Esophagus muscularis mucosa (tissue), 4 donors: ENCODE data around the gene RPL18A. TPM values are rescaled to one million over a fixed set of nuclear protein-coding genes. Genes with fewer than 3 reads are reported as not detected.

ENCODE experiments used
- DNase-seq: peaks from one replicate; pipeline ENCODE4 v3.0.0-alpha.2; 2017; ENCODE audit errors: extremely low spot score
- H3K27ac ChIP-seq, 4 donors: fragments of 200-600 bp; sonication (generic); replicated peaks in 1 of 4; 1 replicate in 3 of 4; 2 replicates in 1 of 4; pipeline ENCODE4 v1.5.1; 2016 to 2019; ENCODE audit warnings: mild to moderate bottlenecking in 1 of 4
- H3K27me3 ChIP-seq, 4 donors: fragments of 200-600 bp; sonication (generic); one replicate each; pipeline versions ENCODE4 v1.5.1 to v1.6.0; 2016 to 2019
- H3K36me3 ChIP-seq, 4 donors: fragments of 200-600 bp; sonication (generic); one replicate each; pipeline ENCODE4 v1.5.1; 2016 to 2019
- H3K4me1 ChIP-seq, 4 donors: fragments of 200-600 bp; sonication (generic); one replicate each; pipeline ENCODE4 v1.5.1; 2016 to 2019
- H3K4me3 ChIP-seq, 4 donors: fragments of 200-600 bp; sonication (generic); 1 replicate in 2 of 4; 2 replicates in 2 of 4; pipeline ENCODE4 v1.5.1; 2016 to 2019; ENCODE audit warnings: mild to moderate bottlenecking in 4 of 4, moderate library complexity in 1 of 4
- H3K9me3 ChIP-seq, 4 donors: fragments of 200-600 bp; sonication (generic); 1 replicate in 3 of 4; 2 replicates in 1 of 4; pipeline ENCODE4 v1.5.1; 2016 to 2019
- CTCF ChIP-seq, 3 experiments: fragments of 200-600 bp in 2 of 3; fragments of 450-650 bp in 1 of 3; sonication (generic) in 2 of 3; IDR thresholded peaks; one replicate each; pipeline ENCODE4 v1.5.1; 2017 to 2019; ENCODE audit warnings: antibody characterized with exemption in 3 of 3, mild to moderate bottlenecking in 2 of 3, moderate library complexity in 1 of 3
- EP300 ChIP-seq: sonication (generic); formaldehyde crosslinking; IDR thresholded peaks from one replicate; pipeline ENCODE4 v1.6.1; 2017; ENCODE audit warnings: antibody characterized with exemption
- POLR2A ChIP-seq: fragments of 450-650 bp; IDR thresholded peaks from one replicate; pipeline ENCODE4 v1.6.1; 2017; ENCODE audit warnings: antibody characterized with exemption, moderate library complexity, mild to moderate bottlenecking, low read depth
- POLR2AphosphoS5 ChIP-seq, 2 donors: sonication (generic); formaldehyde crosslinking; IDR thresholded peaks; one replicate each; pipeline ENCODE4 v1.6.1; 2017; ENCODE audit warnings: antibody characterized with exemption in 2 of 2
- WGBS: methylation state at CpG from one replicate; pipeline ENCODE4 v1.1.5; 2018; 5-methylcytosine and 5-hydroxymethylcytosine counted together
- intact Hi-C: fragments of 100-400 bp; cut with DNase I; formaldehyde crosslinking; loops from one replicate; pipeline ENCODE4 v1.15.1; 2023
- total RNA-seq, 4 donors: library from RNA; depleted of rRNA; stranded (reverse); fragments of >200 nt; gene quantifications; one replicate each; pipeline versions ENCODE4 v1.1.0 to v1.2.1, GENCODE V29; 2016

Gene RPL18A
- total RNA-seq, 4 donors from 2014 or later: 1,042 to 1,624 (median 1,374) TPM

DNA sequence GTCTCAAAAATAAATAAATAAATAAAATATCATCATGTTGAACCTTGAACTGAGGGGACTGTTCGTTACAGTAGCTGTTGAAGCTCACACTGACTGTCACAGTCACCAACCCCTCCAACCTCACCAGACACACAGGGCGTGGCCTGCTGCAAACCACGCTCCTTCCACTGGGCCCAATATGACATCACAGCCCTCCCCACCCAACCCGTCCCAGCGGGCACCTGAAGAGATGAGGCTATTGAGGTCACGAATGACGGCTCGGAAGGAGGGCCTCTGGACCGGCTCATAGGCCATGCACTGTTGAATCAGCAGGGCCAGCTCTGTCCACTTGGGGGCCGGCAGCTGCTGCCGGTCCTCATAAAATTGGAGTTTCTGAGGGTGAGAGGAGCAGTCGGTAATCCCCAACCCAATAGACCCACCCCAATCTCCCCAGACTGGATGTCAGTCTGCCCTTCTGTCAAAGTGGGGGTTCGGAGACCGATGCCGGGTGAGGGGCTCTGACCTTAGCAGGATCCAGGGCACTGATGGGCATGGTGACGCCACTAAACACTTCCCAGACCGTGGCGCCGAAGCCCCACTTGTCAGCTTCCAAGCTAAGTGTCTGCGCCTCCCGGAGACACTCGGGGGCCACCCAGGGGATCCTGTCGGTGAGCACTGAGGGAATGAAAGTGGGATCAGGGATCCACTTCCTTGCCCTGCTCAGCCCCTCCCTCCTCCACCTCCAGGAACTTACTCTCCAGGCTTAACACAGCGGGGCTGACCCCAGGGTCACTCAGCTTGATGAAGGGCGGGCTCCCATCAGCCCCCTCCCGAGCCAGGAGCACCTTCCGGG lies 25.1 kb upstream of the RPL18A start:
- intact Hi-C loops: no loop called here
- Histone ChIP-seq H3K4me1 (peaks cover 0 to 21% (median 20%) of the 10 kb centered on the region in 4 donors), H3K27me3 (peaks cover 0 to 77% (median 22%) of the 10 kb centered on the region in 4 donors), H3K27ac (no peak overlapping the region), H3K9me3 (no peaks in the 10 kb centered on the region), H3K4me3 (no peak overlapping the region), H3K36me3 (peaks cover 0 to 21% (median 0%) of the 10 kb centered on the region in 4 donors)
- TF ChIP-seq CTCF (IDR thresholded peaks at IDR 0.05) (no peak), POLR2AphosphoS5 (IDR thresholded peaks at IDR 0.05) (no peak), POLR2A (no peak), EP300 (no peak)
- DNase-seq: no peak
- WGBS: 88% methylated on average over 14 of the region's 27 CpGs

DNA sequence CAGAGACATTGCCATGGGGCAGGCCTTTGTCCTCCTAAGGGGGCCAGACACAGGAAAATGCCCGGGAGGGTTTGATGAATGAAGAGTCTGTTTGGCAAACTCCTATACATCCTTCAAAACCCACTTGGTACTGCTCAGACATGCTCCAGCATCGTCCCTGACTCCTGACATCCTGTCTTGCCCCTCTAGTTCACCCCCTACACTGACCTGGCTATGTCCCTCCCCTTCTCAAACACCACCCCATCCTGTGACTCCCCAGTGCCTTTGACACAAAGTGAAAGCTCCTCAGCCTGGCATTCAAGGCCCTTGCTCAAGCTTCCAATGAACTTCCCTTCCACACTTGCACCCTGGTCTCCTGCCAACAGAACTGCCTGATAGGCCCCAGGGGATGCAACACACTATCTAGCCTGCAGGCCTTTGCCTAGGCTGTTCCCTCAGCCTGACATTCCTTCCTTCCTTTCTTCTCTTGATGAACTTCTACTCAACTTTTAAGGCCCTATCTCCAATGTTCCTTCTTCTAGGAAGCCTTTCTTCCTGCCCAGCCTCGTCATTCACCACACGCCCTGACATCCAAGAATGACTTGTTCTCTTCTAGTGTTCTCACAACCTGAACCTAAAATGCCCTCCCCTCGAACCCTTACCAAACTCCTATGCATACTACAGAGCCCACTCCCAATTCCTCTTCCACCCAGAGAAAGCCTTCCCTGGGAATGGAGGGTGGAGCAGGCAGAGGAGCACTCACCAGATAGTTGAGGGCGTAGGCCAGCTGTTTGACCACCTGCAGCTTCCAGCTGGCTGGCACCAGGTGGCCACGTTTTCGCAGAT lies 24.3 kb upstream of the RPL18A start:
- Histone ChIP-seq H3K9me3 (no peaks in the 10 kb centered on the region), H3K27ac (no peak overlapping the region), H3K4me1 (peaks cover 0 to 13% (median 12%) of the 10 kb centered on the region in 4 donors), H3K4me3 (no peak overlapping the region), H3K36me3 (peaks cover 0 to 21% (median 0%) of the 10 kb centered on the region in 4 donors), H3K27me3 (peaks cover 0 to 76% (median 14%) of the 10 kb centered on the region in 4 donors)
- DNase-seq: no peak
- 85% methylated on average over 7 of the region's 8 CpGs for WGBS
- no peak for TF ChIP-seq CTCF (IDR thresholded peaks at IDR 0.05)
- TF ChIP-seq POLR2AphosphoS5 (IDR thresholded peaks at IDR 0.05): no peak
- no peak for TF ChIP-seq POLR2A
- no peak for TF ChIP-seq EP300
- intact Hi-C loops: no loop called here

DNA sequence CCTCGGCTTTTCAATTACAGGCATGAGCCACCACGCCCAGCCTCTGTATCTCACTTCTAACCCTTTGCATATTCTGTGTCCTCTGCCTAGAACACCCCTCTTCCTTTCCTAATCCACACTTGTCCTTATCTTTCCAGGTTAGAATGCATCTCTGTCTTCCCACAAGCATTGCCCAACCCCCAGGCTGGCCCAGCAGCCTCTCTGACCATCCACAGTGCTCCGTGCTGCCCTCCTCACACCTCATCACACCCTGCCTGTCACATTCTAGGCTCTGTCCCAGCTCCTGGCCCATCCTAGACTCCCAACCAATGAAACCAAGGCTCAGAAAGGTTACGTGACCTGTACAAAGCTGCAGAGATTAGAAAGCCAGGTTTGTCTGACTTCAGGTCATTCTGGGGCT lies 23.2 kb upstream of the RPL18A start:
- Histone ChIP-seq H3K36me3 (peaks cover 0 to 15% (median 2%) of the 10 kb centered on the region in 4 donors), H3K27me3 (peaks cover 0 to 76% (median 9%) of the 10 kb centered on the region in 4 donors)

DNA sequence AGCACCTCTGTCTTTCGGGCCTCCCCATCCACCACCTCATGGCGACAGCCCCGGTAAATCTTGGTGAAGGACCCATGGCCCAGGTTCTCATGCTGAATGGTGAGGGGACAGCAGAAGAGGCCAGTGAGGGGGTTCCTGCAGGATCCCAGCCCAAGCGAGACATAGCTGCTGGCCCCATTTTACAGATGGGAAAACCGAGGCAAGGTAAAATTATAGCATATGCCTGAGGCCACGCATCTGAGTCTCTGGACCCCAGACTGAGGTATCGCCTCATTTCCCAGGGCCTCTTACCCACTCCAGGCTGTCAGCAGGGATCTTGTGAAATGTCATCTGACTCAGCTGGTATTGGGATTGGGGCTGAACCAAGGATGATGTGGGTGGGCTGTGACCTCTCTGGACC lies 21.7 kb upstream of the RPL18A start:
- 94% methylated on average over 7 of the region's 7 CpGs for WGBS
- peaks cover 0 to 20% (median 18%) of the 10 kb centered on the region in 4 donors for H3K4me1 ChIP-seq
- no peak for DNase-seq
- peaks cover 0 to 76% (median 3%) of the 10 kb centered on the region in 4 donors for H3K27me3 ChIP-seq
- H3K9me3 ChIP-seq: no peaks in the 10 kb centered on the region
- TF ChIP-seq POLR2AphosphoS5 (IDR thresholded peaks at IDR 0.05) (no peak), EP300 (no peak), POLR2A (no peak), CTCF (IDR thresholded peaks at IDR 0.05) (no peak)
- peaks cover 0 to 9% (median 2%) of the 10 kb centered on the region in 4 donors for H3K36me3 ChIP-seq
- no peak overlapping the region for H3K4me3 ChIP-seq
- H3K27ac ChIP-seq: no peak overlapping the region
- intact Hi-C loops: no loop called here

More for the DNA sequence above, 23.2 kb upstream of the RPL18A start:
- Histone ChIP-seq H3K4me1 (peaks cover 0 to 9% (median 6%) of the 10 kb centered on the region in 4 donors), H3K9me3 (no peaks in the 10 kb centered on the region), H3K4me3 (no peak overlapping the region), H3K27ac (no peak overlapping the region)
- no peak for DNase-seq
- WGBS: 69% methylated on average over 4 of the region's 4 CpGs
- no peak for TF ChIP-seq EP300
- intact Hi-C loops: no loop called here

DNA sequence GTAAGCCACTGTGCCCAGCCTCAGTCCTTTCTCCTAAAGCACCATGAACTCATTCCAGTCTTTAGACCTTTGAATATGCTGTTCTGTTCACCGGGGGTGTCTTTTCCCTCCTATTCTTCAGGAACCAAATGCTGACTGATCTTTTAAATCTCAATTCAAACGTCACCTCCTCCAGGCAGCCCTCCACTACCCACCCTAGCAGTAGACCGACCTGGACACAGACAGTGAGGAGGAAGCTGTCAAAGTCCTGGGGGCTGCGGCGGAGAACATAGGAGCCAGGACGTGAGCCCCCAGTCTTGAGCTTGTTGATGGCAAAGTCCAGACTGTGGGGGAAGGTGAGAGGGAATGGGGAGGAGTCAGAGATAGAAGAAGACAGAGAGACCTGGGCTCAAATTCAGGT lies 19.7 kb upstream of the RPL18A start:
- DNase-seq: no peak
- TF ChIP-seq POLR2AphosphoS5 (IDR thresholded peaks at IDR 0.05): no peak
- no peak for TF ChIP-seq CTCF (IDR thresholded peaks at IDR 0.05)
- no peak for TF ChIP-seq EP300
- TF ChIP-seq POLR2A: no peak
- Histone ChIP-seq H3K9me3 (no peaks in the 10 kb centered on the region), H3K4me3 (no peak overlapping the region), H3K27ac (no peak overlapping the region), H3K4me1 (peaks cover 0 to 21% (median 19%) of the 10 kb centered on the region in 4 donors), H3K27me3 (peaks cover 0 to 71% (median 3%) of the 10 kb centered on the region in 4 donors), H3K36me3 (peaks cover 0 to 6% (median 2%) of the 10 kb centered on the region in 4 donors)
- WGBS: 79% methylated on average over 6 of the region's 6 CpGs
- intact Hi-C loops: no loop called here
